A673 (cell line): ENCODE measurements around the gene TBX21.

Source experiments
- CTCF ChIP-seq: fragments of 300-800, 200-600 bp; sonication (generic); conservative IDR thresholded peaks from 2 replicates; pipeline ENCODE4 v1.5.1; 2017; ENCODE audit warnings: low read depth, mild to moderate bottlenecking, antibody characterized with exemption, low read length, moderate library complexity, mixed read lengths
- EZH2 ChIP-seq: fragments of 200-600 bp; sonication (generic); IDR thresholded peaks from 2 replicates; pipeline ENCODE4 v1.6.1; 2017; ENCODE audit warnings: borderline replicate concordance, low read depth, mild to moderate bottlenecking, mixed read lengths, antibody characterized with exemption, low read length; ENCODE audit not compliant: poor library complexity, severe bottlenecking

GRCh38 chr17:47704736-47705135 is 28.3 kb upstream of the TBX21 start:
- TF ChIP-seq CTCF (no peak), EZH2 (no peak)
